ENCODE results near the gene DDO.

DNA sequence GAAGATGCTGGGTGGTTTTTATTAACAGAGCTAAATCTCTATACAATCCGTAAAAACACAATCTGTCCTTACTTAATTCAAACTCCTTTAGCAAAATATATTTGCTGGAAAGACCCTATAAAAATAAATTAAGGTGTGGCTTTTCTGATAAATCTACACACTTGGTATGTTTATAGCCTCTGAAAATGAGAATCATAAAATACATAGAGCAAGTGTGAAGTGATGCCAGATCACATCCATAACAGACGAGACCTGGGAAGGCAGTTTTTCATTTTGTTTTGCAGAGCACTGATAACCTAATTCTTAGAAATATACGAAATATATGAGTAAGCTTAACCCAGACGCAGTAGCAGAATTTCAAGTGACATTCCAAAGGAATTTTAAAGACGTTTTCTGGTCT, 10.4 kb upstream of the DDO start:
- TF ChIP-seq, protein P1, sequence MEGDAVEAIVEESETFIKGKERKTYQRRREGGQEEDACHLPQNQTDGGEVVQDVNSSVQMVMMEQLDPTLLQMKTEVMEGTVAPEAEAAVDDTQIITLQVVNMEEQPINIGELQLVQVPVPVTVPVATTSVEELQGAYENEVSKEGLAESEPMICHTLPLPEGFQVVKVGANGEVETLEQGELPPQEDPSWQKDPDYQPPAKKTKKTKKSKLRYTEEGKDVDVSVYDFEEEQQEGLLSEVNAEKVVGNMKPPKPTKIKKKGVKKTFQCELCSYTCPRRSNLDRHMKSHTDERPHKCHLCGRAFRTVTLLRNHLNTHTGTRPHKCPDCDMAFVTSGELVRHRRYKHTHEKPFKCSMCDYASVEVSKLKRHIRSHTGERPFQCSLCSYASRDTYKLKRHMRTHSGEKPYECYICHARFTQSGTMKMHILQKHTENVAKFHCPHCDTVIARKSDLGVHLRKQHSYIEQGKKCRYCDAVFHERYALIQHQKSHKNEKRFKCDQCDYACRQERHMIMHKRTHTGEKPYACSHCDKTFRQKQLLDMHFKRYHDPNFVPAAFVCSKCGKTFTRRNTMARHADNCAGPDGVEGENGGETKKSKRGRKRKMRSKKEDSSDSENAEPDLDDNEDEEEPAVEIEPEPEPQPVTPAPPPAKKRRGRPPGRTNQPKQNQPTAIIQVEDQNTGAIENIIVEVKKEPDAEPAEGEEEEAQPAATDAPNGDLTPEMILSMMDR (IDR thresholded peaks at IDR 0.05), result no peak
- TF ChIP-seq POLR2A (IDR thresholded peaks at IDR 0.05), result no peak
